IPS-NIHi11 (cell line): Measurements from ENCODE around the gene TTYH3.
"Not testable (repeated sequence)": the region's sequence is repeated elsewhere in the genome, so short reads cannot be mapped to it uniquely, and the experiment has no call there.

Experiments used
- DNase-seq: peaks from one replicate; pipeline ENCODE4 v3.0.0; 2012; ENCODE audit warnings: mixed read lengths, low spot score

The TTYH3 gene

DNA sequence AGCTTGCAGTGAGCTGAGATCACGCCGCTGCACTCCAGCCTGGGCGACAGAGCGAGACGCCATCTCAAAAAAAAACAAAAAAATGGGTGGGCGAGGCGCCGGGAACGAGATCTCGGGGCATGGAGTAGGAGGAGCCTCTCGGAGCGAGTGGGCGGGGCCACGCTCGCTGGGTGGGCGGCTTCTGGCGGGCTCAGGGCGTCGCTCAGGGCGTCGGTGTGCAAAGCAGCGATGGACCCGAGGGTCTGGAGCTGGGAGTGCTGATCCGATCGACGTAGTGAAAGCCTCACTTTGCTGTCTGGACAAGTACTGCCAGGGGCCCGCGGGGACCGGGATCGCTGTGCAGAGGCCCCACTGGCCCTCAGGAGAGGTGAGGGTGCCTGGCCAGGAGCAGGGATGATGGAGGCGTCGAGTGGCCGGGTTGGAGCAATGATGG lies 33.6 kb downstream of the TTYH3 start:
- DNase-seq: no peak

GRCh38 chr7:2666155-2666554 lies 34.4 kb downstream of the TTYH3 start:
- DNase-seq: no peak

DNA sequence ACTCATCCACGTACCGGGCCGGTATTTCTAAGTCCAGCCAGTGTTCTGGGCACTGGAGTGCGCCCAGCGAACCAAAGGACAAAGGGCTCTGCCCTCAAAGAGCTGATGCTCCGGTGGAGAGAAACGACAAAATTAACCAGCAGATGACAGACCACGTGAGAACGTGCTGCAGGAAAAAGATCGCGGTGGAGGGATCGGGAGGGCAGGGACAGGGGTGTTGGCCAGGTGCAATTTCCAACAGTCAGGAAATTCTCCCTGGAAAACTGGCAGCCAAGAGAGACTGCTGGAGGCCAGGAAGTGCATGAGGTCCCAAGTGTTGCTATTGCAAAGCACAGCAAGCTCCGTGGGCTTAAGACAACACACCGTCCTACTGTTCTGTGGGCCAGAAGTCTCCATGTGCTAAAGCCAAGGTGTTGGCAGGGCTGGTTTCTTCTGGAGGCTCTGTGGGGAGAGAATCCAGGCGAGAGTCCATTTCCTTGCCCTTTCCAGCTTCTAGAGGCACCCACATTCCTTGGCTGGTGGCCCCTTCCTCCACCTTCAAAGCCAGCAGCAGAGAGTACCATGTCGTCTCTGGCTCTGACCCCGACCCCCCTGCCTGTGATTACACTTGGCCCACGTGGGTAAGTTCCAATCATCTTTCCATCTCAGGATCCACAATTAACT lies 34.9 kb downstream of the TTYH3 start:
- no peak for DNase-seq

- no peak for DNase-seq
Observed at GRCh38 chr7:2667843-2668242, 36.1 kb downstream of the TTYH3 start.

DNA sequence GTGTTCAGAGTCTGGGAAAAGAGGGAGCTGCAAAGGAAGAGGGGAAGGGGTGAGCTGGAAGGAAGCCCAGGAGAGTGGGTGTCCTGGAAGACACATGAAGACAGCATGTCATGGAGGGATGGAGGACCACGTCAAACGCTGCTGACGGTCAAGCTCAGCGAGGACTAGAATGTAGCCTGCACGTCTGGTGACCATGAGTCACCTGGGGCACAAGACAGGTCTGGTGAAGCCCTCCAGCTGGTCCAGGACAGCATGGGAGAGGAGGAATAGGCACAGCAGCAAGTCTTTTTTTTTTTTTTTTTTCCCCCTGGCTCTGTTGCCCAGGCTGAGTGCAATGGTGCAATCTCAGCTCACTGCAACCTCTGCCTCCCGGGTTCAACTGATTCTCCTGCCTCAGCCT lies 36.6 kb downstream of the TTYH3 start:
- DNase-seq: no peak

- DNase-seq: no peak
Observed at GRCh38 chr7:2670171-2670570, 38.4 kb downstream of the TTYH3 start.

DNA sequence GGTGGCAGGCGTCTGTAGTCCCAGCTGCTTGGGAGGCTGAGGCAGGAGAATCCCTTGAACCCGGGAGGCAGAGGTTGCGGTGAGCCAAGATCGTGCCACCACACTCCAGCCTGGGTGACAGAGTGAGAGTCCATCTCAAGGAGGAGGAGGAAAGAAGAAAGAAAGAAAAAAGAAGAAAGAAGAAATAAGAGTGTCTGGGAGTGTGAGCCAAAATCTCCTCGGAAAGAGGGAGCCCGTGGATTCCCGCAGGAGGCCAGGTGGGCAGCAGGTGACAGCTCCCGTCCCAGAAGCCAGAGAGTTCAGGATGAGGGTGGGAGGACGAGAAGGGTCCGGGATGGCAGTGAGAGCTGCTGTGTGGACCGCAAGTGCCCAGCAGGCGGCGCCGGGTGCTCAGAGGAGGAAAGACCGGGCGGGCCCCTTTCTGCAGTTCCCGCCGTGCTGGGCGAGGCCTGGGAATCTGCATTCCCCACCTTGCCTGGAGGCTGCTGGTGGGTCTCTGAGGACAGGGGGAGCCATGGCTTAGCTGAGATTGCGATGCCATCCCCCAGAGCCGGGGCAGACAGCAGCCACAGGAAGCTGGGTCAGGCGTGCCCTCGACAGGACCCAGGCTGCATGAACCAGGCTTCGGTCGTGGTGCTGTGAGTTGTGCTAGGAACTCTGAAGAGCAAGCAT lies 39.1 kb downstream of the TTYH3 start:
- DNase-seq: peak; percentile 91

DNA sequence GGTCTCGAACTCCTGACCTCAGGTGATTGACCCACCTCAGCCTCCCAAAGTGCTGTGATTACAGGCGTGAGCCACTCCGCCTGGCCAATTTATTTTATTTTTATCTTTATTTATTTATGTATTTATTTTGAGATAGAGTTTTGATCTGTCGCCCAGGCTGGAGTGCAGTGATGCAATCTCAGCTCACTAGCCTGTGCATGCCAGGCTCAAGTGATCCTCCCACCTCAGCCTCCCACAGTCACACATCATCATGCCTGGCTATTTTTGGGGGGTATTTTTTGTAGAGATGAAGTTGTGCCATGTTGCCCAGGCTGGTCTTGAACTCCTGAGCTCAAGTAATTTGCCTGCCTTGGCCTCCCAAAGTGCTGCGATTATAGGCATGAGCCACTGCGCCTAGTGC lies 41.4 kb downstream of the TTYH3 start:
- not testable (repeated sequence) for DNase-seq

- DNase-seq: no peak
Observed at GRCh38 chr7:2673934-2674333, 42.1 kb downstream of the TTYH3 start.

- no peak for DNase-seq
Observed at GRCh38 chr7:2675256-2675764, 43.5 kb downstream of the TTYH3 start.

DNA sequence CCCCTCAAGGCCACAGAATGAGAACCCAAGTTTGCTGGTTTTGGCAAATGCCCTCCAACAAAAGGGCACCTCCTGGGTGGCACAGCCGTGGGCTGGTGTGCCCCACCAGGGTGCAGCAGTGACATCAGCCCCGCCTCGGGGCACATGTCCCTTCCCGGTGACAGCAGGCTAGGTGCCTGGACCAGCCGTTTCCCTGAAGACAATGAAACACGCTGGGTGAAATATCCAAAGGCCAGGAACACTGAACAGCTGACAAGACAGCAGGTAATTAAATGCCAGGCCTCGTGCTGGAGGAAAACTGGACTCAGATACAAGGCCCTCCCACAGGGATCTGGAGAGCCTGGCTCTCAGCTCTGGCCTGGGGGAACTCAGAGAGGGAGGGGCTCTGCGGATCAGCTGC lies 44.8 kb downstream of the TTYH3 start:
- not testable (repeated sequence) for DNase-seq

DNA sequence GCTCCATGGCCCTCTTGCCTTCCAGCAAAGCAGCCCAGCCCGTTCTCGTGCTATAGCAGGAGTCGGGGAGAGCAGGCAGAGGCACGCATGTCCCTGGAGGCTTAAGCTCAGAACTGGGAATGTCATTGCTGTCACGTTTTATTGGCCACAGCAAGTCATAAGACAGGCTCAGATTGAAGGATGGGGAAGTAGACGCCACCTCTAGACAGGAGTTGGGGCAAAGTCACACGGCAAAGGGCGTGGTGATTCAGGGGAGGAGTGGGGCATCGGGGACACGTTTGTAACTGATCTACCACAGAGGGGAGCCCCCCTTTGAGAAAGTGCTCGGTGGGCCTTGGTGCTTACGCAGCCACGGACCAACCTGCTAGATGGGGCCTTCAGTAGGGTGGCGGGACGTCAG lies 46.7 kb downstream of the TTYH3 start:
- DNase-seq: not testable (repeated sequence)

- not testable (repeated sequence) for DNase-seq
Observed at GRCh38 chr7:2679135-2680127, 47.6 kb downstream of the TTYH3 start.

DNA sequence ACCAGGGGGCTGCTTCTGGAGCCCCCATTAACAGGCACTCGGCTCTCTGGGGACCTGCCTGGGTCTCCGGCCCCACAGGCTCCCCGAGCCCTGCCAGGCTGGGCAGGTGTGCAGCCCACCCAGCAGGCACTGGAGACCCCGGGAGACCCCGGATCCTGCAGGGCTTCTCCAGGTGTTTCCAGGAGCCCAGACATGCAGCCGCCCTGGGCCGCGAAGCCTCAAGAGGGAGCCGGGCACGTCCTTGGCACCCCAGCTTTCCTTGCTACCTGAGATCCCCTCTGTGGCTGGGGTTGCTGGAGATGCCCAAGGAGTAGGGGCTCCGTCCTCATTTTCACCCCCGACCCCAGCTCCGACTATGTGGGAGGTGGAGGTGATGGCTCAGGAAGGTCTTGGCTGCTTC lies 48.5 kb downstream of the TTYH3 start:
- no peak for DNase-seq

- peak; percentile 93 for DNase-seq
Observed at GRCh38 chr7:2680792-2681490, 49.2 kb downstream of the TTYH3 start.

DNA sequence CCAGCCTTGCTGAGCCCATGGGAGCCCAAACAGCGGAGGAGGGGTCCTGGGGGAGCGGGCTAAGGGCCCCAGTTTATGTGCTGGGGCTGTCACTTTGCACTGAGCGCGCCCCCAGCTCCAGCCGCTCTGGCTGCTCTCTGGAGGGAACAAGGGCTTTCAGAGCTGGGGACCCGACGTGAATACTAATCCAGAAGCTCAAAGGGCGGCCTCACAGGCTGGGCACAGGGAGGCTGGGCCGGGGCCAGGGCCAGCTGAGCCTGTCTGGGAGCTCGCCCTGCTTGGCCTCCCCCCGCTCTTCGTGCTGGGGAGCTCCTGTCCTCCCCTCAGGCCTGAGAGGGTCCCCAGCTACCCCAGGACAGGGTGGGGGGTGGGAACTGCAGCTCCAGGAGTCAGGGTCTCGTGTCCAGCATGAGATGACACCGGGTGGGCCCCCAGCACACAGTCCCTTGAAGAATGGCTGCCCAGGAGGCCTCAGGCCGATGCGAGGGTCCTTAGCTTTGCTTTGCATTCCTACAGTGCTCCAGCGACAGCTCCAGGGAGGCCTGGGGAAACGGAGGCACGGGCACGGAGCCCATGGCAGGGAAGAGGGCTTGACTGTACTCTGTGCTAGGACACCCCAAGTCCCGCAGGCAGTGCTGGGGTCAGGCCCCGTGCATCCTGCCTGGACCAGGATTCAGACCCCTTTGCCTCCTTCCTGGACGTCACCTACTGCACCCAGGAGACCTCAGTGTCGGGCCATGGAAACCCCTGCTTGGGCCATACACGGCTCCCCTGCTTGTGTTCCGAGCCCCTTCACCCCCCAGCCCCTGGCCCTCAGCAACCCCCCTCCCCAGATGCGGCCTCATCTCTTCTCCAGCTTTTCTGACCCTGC lies 50.4 kb downstream of the TTYH3 start:
- DNase-seq: no peak

DNA sequence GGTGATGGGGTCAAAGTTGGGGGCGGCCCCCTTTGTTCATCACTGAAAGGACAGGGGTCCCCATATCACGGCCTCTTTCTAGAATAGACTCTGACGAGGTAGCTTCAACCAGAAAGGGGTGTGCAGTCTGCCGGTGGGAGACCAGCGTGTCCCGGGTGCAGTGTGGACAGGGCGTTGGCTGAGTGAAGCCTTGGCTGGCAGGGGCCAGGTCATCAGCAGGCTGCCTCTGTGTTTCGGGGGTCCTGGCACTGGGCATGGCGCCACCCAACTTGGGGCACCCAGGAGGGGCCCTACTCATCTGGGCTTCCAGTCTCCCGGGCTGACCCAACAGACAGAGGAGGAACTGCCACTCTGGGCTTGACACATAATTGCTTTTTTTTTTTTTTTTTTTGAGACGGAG lies 52.7 kb downstream of the TTYH3 start:
- no peak for DNase-seq

- no peak for DNase-seq
Observed at GRCh38 chr7:2686101-2686500, 54.3 kb downstream of the TTYH3 start.

DNA sequence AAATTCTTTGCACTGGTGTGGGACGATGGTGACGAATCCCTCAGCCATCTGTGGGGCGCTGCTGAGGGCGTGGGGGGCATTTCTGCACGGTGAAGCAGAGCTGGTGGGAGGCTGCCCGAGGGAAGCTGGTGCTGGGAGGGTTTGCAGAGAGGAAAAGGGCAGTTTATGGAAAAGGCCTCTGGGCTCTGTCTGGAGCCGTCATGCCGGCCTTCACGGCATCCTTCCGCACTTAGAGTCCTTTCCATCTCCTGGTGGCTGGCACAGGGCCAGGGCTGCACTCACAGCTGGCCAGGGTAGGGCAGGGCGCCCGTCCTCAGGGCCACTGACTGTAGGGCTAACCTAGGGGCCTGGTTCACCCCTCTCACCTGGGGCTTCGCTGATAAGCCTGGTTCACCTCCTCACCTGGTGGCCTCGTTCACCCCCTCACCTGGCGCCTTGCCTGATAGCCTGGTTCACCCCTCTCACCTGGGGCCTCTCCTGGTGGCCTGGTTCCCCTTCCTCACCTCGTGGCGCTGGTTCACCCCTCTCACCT lies 55.6 kb downstream of the TTYH3 start:
- no peak for DNase-seq

DNA sequence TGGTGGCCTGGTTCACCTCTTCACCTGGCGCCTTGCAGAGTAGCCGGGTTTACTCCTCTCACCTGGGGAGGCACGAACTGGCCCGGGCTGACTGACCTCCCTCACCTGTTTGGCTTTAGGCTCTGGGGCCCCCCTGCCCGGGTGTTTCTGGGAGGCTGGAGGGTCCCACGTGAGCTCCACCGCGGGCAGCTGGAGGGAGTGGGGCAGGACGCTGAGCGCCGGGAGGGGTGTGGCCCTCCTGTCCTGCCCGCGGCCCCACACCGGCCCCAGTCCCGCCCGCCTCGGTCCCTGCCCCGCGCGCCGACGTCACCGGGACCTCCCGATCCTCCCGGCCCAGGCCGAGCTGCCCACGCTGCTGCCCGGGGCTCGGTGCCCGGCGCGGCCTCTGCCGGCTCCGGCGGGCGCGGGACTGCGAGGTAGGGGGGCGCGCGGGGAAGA lies 56.1 kb downstream of the TTYH3 start, which contains the start of gene AMZ1:
AMZ1 (plus strand) TSS at position 322 of the 438 bp plus-strand sequence. CDS start 12,250 bp downstream, outside the sequence.
- peak; percentile 73 for DNase-seq
